Fibroblast of skin of back (primary cell): ENCODE measurements around the gene ALG14.
"Not testable (repeated sequence)": the region's sequence is repeated elsewhere in the genome, so short reads cannot be mapped to it uniquely, and the experiment has no call there.

Experiments used
- DNase-seq: peaks from one replicate; pipeline ENCODE4 v3.0.0-alpha.2; 2013

Gene ALG14

GRCh38 chr1:94951509-94952208, 121.1 kb downstream of the ALG14 start:
- DNase-seq: no peak

DNA sequence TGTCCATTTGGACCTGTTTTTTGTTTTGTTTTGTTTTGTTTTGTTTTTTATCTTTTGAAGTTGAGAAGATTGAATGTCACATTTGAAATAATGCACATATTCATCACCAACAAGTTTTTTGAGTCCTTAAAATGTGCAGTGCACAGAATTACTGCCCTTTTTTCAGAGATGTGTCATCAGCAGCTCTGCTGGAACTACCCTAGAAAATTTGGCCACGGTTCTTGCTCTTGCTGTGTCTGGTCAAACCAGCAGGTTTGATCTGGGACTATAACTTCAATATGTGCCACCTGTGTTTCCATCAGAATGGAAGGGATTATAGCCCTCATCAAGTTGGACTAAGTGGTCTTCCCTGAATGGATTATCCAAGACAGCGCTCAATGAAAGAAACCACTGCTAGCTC, 121.7 kb downstream of the ALG14 start:
- no peak for DNase-seq

DNA sequence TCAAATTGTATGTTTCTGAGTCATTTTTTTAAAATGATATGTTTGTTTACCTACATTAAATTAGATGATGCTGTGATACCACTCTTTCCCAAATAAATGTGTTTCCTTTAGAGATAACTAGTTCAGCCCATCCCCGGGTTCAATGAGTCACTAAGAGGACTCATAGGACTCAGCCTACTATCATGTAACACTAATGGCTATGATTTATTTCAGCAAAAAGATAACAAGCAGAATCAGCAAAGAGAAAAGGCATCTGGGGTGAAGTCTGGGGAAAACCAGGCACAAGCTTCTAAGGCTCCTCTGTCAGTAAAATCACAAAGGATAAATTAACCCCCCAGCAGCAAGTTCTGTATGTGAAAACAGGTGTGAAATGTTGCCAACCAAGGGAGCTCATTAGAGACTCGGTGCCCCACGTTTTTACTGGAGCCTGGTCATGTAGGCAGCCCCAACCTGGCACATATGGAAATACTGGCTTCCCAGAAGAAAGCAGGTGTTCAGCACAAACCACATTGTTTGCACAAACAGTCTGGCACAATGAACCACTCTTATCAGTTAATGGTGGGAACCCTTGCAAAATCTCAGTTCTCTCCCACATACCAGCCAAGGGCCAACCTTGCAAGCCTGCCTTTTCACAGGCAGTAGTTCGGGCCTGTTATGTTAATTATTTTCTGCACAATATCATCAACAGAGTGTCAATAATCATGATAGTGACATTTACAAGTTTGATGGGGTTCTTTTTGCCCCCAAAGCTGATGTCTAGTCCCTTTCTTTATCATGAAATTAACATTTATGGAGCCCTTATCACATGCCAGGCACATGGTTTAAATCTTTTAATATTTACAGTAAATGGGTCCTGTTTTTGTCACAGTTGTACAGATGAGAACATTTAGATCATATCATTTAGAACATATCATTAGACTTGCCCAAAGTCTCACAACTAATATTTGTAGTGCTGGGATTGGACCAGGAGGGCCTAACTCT, 122.8 kb downstream of the ALG14 start:
- DNase-seq: peak; percentile 78

DNA sequence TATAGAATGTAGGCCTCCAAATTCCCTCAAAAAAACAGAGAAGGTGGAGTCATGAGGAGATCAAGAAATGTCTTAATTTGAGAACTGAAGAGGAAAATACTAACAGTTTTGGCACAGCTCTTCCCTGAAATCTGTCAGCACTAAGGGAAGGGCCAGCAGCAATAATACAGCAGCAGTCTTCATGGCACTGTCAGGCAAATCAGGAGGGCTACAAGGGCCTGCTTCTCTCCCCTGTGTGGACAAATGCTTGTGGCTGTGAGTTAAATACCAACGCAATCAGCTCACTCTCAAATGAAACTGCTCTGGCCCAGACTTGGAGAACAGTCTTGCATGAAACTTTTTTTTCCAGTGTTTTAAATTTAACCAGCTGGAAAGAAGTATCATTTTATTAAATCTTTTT, 125.3 kb downstream of the ALG14 start:
- peak; percentile 81 for DNase-seq

GRCh38 chr1:94946886-94947285, 125.9 kb downstream of the ALG14 start:
- DNase-seq: no peak

DNA sequence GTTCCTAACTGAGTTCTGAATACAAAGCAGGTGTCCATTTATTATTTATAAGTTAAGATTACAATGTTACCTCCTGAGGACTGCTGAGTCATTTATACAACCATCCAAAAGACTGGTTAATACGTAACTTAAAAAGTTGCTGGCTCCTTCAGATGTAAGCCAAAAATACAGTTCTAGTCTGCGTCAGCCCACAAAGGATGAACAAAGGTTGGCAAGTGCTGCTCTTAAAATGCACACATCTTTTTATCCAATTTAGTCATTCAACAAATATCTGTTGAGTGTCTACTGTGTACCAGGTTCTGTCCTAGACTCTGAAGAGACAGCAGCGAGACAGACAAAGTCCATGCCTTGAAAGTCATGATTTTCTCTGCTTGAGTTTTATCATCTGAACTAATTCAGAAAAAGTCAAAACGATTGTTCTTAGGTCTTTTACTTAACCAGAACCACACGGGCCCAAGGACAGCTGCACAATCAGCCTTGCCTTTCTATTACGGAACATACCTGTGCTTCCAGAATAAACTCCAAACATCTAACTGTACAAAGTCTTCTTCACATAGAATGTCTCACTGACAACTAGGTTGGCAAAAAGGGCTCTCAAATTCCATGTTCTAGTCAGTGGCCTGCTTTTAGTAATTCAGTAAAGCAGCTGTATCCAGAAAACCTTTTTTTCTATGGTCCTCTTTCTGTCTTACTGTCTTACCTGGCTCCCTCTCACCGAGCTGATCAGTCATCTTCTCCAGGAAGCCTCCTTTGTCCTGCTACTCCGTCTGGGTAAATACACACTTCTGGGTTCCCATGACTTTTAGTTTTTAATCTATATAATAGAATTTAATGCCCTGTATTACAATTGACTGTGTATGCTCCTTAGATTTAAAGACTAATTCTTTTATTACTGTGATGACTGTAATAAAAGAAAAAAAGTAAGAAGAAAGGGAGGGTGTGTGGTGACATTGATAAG, 130.3 kb downstream of the ALG14 start:
- DNase-seq: no peak

- not testable (repeated sequence) for DNase-seq
These were observed 131.3 kb downstream of the ALG14 start for GRCh38 chr1:94941480-94941879.

- no peak for DNase-seq
These were observed 132.0 kb downstream of the ALG14 start for GRCh38 chr1:94940738-94941137.

GRCh38 chr1:94937820-94938219, 134.9 kb downstream of the ALG14 start:
- no peak for DNase-seq

DNA sequence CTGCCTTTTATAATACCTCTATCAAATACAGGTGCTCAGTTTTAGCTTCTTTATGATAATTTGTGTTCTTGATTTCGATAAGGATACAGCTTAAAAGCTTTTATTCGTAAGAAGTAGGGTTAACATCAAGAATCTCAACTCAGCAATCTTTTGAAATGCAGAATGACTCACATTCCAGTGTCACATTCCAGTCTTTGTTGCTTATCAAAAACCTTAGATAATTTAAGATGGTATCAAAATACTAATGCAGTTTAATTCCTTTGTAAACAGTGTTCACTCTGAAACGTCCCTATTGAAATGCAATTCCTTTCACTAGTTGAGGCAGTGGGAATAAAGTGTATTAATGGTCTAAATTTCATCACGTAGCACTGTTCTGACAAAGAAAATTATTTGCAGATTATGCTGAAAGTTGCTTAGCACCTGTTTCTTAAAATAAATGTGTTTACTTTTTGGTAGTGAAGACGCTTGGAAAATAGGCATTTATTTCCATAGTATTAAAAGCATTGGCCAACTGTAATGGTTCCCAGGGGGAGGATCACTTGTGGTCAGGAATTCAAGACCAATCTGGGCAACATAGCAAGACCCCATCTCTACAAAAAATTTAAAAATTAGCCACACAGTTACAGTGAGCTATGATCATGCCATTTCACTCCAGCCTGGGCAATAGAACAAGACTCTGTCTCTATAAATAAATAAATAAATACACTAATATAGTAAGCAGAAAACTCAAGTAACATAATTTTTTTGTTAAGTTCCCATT, 135.7 kb downstream of the ALG14 start:
- no peak for DNase-seq

- DNase-seq: no peak
These were observed 137.3 kb downstream of the ALG14 start for GRCh38 chr1:94935476-94935875.

- DNase-seq: no peak
These were observed 137.7 kb downstream of the ALG14 start for GRCh38 chr1:94935034-94935433.

GRCh38 chr1:94934551-94934950, 138.2 kb downstream of the ALG14 start:
- DNase-seq: no peak

DNA sequence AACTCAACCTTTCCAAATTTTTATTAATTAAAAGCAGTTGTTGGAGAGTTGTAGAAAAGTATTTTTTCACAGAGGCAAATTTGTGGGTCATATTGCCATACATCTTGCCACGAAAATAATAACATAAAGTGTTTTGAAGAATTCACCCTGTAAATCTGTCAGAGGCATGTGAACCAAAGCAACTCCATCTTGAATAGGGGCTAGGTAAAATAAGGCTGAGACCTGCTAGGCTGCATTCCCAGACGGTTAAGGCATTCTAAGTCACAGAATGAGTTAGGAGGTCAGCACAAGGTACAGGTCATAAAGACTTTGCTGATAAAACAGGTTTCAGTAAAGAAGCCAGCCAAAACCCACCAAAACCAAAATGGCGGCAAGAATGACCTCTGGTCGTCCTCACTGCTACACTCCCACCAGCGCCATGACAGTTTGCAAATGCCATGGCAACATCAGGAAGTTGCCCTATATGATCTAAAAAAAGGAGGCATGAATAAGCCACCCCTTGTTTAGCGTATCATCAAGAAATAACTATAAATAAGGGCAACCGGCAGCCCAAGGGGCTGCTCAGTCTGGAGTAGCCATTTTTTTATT, 141.4 kb downstream of the ALG14 start:
- no peak for DNase-seq

- no peak for DNase-seq
These were observed 143.2 kb downstream of the ALG14 start for GRCh38 chr1:94929351-94930217.

- no peak for DNase-seq
These were observed 144.3 kb downstream of the ALG14 start for GRCh38 chr1:94928293-94928939.

- DNase-seq: peak; percentile 61
These were observed 145.2 kb downstream of the ALG14 start for GRCh38 chr1:94927405-94928175.

GRCh38 chr1:94926915-94927404, 145.8 kb downstream of the ALG14 start, which contains the start of gene CNN3:
Gene CNN3, minus strand, starts transcription at chr1:94927110. Its CDS starts 216 bp downstream, at chr1:94926894.
- peak; percentile 95 for DNase-seq
